HEK293 (cell line): ENCODE measurements around the gene MSS51.

Source experiments
- CTCF ChIA-PET: fragments of 350-600 bp; formaldehyde crosslinking; extraction: SDS; loops from one replicate; lab custom pipeline; 2021; ENCODE audit warnings: antibody characterized with exemption; lab: Yijun Ruan, JAX
- POLR2A ChIA-PET: fragments of 300-600 bp; formaldehyde crosslinking; extraction: SDS; loops from one replicate; lab custom pipeline; 2020; ENCODE audit warnings: antibody characterized with exemption, inconsistent platforms; lab: Yijun Ruan, JAX
- H3K27ac ChIP-seq: fragments of 200-500 bp; sonication (Bioruptor generic); 2 replicates; pipeline ENCODE4 v1.5.1; 2014; ENCODE audit warnings: low read depth, low read length, control low read depth, inconsistent platforms; ENCODE audit errors: extremely low read depth
- H3K36me3 ChIP-seq, 2 experiments: fragments of 200-500 bp in 1 of 2; sonication (Bioruptor generic) in 1 of 2; 1 replicate in 1 of 2; 2 replicates in 1 of 2; pipeline ENCODE4 v1.5.1; 2014 to 2017; ENCODE audit warnings: inconsistent platforms in 2 of 2, low read length in 2 of 2; ENCODE audit not compliant: control insufficient read depth in 2 of 2, insufficient read depth in 1 of 2
- H3K4me1 ChIP-seq: fragments of 200-500 bp; sonication (Bioruptor generic); 2 replicates; pipeline ENCODE4 v1.5.1; 2014; ENCODE audit warnings: mild to moderate bottlenecking, low read length, inconsistent platforms; ENCODE audit not compliant: control insufficient read depth, insufficient read depth
- H3K4me3 ChIP-seq: 2 replicates; pipeline ENCODE4 v1.5.1; 2011; ENCODE audit warnings: low read depth, mild to moderate bottlenecking, control low read depth, low read length, moderate library complexity
- H3K9me3 ChIP-seq: fragments of 200-500 bp; sonication (Bioruptor generic); 2 replicates; pipeline ENCODE4 v1.5.1; 2014; ENCODE audit warnings: low read depth, low read length, inconsistent platforms; ENCODE audit not compliant: control insufficient read depth, insufficient read depth
- EGR2 ChIP-seq: fragments of 450-650 bp; formaldehyde crosslinking; IDR thresholded peaks from 2 replicates; pipeline ENCODE4 v1.5.1; 2016; ENCODE audit warnings: low read depth, missing biosample characterization, missing genetic modification characterization
- FEZF1 ChIP-seq: fragments of 450-650 bp; formaldehyde crosslinking; IDR thresholded peaks from 2 replicates; pipeline ENCODE4 v1.5.1; 2016; ENCODE audit warnings: missing biosample characterization, missing genetic modification characterization
- HOXC10 ChIP-seq: sonication (generic); formaldehyde crosslinking; IDR thresholded peaks from 2 replicates; pipeline ENCODE4 v1.8.1; 2023; ENCODE audit warnings: mild to moderate bottlenecking, missing genetic modification reagents
- OSR2 ChIP-seq: fragments of 450-650 bp; formaldehyde crosslinking; IDR thresholded peaks from 2 replicates; pipeline ENCODE4 v1.5.1; 2016; ENCODE audit warnings: missing biosample characterization, missing genetic modification characterization
- TRIM28 ChIP-seq: IDR thresholded peaks from 2 replicates; pipeline ENCODE4 v1.6.1; 2011; ENCODE audit warnings: low read length, control low read depth, borderline replicate concordance
- ZBTB21 ChIP-seq: fragments of 450-650 bp; formaldehyde crosslinking; IDR thresholded peaks from 2 replicates; pipeline ENCODE4 v1.5.1; 2017; ENCODE audit warnings: missing biosample characterization, missing genetic modification characterization
- ZFP37 ChIP-seq: fragments of 450-650 bp; formaldehyde crosslinking; IDR thresholded peaks from 2 replicates; pipeline ENCODE4 v1.5.1; 2016; ENCODE audit warnings: missing biosample characterization, missing genetic modification characterization
- ZNF214 ChIP-seq: fragments of 450-650 bp; formaldehyde crosslinking; IDR thresholded peaks from 2 replicates; pipeline ENCODE4 v1.5.1; 2017; ENCODE audit warnings: missing biosample characterization, mild to moderate bottlenecking, missing genetic modification characterization, borderline replicate concordance
- ZNF266 ChIP-seq: fragments of 450-650 bp; formaldehyde crosslinking; IDR thresholded peaks from 2 replicates; pipeline ENCODE4 v1.5.1; 2016; ENCODE audit warnings: missing biosample characterization, missing genetic modification characterization, low read depth
- ZNF302 ChIP-seq: fragments of 450-650 bp; formaldehyde crosslinking; IDR thresholded peaks from 2 replicates; pipeline ENCODE4 v1.5.1; 2016; ENCODE audit warnings: missing biosample characterization, missing genetic modification characterization, low read depth
- ZNF433 ChIP-seq: fragments of 450-650 bp; formaldehyde crosslinking; IDR thresholded peaks from 2 replicates; pipeline ENCODE4 v1.5.1; 2016; ENCODE audit warnings: missing biosample characterization, missing genetic modification characterization, low read depth
- ZNF48 ChIP-seq: fragments of 450-650 bp; formaldehyde crosslinking; IDR thresholded peaks from 2 replicates; pipeline ENCODE4 v1.5.1; 2016; ENCODE audit warnings: missing biosample characterization, missing genetic modification characterization
- ZNF514 ChIP-seq: fragments of 450-650 bp; formaldehyde crosslinking; IDR thresholded peaks from 2 replicates; pipeline ENCODE4 v1.5.1; 2016; ENCODE audit warnings: missing biosample characterization, missing genetic modification characterization
- ZNF544 ChIP-seq: fragments of 450-650 bp; formaldehyde crosslinking; IDR thresholded peaks from 2 replicates; pipeline ENCODE4 v1.5.0; 2017; ENCODE audit warnings: missing biosample characterization, missing genetic modification characterization
- TF ChIP-seq, protein P1 (sequence below): fragments of 450-650 bp; formaldehyde crosslinking; IDR thresholded peaks from 2 replicates; pipeline ENCODE4 v1.5.1; 2016; ENCODE audit warnings: missing biosample characterization, missing genetic modification characterization
- TF ChIP-seq, protein P2 (sequence below): fragments of 450-650 bp; formaldehyde crosslinking; IDR thresholded peaks from 2 replicates; pipeline ENCODE4 v1.5.1; 2016; ENCODE audit warnings: missing biosample characterization, missing genetic modification characterization
- TF ChIP-seq, protein P3 (sequence below): fragments of 450-650 bp; formaldehyde crosslinking; IDR thresholded peaks from 2 replicates; pipeline ENCODE4 v1.5.1; 2016; ENCODE audit warnings: missing biosample characterization, missing genetic modification characterization

Gene MSS51

DNA sequence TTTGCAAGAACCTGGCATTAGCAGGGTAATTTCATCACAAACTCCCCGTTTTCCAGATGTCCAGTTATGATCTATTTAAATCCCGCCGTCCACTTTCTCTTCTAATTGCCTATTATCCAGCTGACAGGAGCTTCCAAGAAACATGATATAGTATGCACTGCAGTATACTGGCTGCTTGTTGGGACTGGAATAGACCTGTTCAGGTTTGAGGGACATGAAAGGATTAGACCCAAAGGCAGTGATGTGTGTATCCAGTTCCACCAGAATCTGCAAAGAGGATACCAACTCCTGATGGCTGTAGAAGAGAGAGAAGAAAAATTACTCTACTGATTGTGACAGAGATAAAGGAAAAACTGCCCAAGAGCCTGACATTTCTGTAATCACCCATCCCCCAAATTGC, 8.9 kb downstream of the MSS51 start:
- no peaks in the 10 kb centered on the region for H3K9me3 ChIP-seq
- H3K4me1 ChIP-seq, result no peaks in the 10 kb centered on the region
- ChIA-PET POLR2A (interaction anchor here (0.6 kb wide), 1 partner anchor 37 kb away, joined by 4 read pairs; no protein-coding TSS in a partner anchor), CTCF (no interaction called here)
- H3K4me3 ChIP-seq, result no peak overlapping the region
- TF ChIP-seq TRIM28 (no peak), EGR2 (no peak), ZNF214 (tag by site-specific recombination) (no peak)
- TF ChIP-seq, protein P1, sequence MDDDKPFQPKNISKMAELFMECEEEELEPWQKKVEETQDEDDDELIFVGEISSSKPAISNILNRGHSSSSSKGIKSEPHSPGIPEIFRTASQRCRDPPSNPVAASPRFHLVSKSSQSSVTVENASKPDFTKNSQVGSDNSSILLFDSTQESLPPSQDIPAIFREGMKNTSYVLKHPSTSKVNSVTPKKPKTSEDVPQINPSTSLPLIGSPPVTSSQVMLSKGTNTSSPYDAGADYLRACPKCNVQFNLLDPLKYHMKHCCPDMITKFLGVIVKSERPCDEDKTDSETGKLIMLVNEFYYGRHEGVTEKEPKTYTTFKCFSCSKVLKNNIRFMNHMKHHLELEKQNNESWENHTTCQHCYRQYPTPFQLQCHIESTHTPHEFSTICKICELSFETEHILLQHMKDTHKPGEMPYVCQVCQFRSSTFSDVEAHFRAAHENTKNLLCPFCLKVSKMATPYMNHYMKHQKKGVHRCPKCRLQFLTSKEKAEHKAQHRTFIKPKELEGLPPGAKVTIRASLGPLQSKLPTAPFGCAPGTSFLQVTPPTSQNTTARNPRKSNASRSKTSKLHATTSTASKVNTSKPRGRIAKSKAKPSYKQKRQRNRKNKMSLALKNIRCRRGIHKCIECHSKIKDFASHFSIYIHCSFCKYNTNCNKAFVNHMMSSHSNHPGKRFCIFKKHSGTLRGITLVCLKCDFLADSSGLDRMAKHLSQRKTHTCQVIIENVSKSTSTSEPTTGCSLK (tag by site-specific recombination), result no peak
- TF ChIP-seq, protein P2, sequence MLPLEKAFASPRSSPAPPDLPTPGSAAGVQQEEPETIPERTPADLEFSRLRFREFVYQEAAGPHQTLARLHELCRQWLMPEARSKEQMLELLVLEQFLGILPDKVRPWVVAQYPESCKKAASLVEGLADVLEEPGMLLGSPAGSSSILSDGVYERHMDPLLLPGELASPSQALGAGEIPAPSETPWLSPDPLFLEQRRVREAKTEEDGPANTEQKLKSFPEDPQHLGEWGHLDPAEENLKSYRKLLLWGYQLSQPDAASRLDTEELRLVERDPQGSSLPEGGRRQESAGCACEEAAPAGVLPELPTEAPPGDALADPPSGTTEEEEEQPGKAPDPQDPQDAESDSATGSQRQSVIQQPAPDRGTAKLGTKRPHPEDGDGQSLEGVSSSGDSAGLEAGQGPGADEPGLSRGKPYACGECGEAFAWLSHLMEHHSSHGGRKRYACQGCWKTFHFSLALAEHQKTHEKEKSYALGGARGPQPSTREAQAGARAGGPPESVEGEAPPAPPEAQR (tag by site-specific recombination), result no peak
- H3K27ac ChIP-seq, result no peak overlapping the region
- peaks cover 4 to 61% of the 10 kb centered on the region in 2 experiments; a peak in 2 of 3 replicates for H3K36me3 ChIP-seq

DNA sequence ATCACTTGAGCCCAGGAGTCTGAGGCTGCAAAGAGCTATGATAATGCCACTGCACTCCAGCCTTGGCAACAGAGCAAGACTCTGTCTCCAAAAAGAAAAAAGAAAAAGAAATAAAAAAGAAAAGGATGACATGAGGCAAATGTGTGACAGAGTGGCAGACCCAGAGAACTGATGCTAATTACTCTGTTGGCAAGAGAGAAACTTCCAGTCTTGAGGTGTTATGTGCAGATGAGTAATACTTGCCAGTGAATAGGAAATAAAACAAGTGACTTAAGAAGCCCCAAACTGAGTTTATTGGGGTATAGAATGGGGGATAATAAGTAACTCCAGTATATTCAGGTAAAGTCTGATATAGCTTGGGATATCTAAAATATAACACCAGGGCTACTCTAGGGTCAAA, 10.1 kb downstream of the MSS51 start:
- CTCF ChIA-PET, result no interaction called here
- no peak overlapping the region for H3K4me3 ChIP-seq
- no peaks in the 10 kb centered on the region for H3K4me1 ChIP-seq
- peaks cover 4 to 57% of the 10 kb centered on the region in 2 experiments; a peak in 2 of 3 replicates for H3K36me3 ChIP-seq
- H3K9me3 ChIP-seq, result no peaks in the 10 kb centered on the region
- TF ChIP-seq ZNF544 (no peak), ZBTB21 (no peak), ZNF266 (no peak), HOXC10 (CRISPR knock-in tag) (no peak), ZNF433 (tag by site-specific recombination) (no peak), ZNF514 (no peak), FEZF1 (tag by site-specific recombination) (no peak), ZFP37 (no peak), ZNF302 (tag by site-specific recombination) (no peak), OSR2 (tag by site-specific recombination) (no peak), ZNF48 (tag by site-specific recombination) (no peak)
- TF ChIP-seq, protein P3, sequence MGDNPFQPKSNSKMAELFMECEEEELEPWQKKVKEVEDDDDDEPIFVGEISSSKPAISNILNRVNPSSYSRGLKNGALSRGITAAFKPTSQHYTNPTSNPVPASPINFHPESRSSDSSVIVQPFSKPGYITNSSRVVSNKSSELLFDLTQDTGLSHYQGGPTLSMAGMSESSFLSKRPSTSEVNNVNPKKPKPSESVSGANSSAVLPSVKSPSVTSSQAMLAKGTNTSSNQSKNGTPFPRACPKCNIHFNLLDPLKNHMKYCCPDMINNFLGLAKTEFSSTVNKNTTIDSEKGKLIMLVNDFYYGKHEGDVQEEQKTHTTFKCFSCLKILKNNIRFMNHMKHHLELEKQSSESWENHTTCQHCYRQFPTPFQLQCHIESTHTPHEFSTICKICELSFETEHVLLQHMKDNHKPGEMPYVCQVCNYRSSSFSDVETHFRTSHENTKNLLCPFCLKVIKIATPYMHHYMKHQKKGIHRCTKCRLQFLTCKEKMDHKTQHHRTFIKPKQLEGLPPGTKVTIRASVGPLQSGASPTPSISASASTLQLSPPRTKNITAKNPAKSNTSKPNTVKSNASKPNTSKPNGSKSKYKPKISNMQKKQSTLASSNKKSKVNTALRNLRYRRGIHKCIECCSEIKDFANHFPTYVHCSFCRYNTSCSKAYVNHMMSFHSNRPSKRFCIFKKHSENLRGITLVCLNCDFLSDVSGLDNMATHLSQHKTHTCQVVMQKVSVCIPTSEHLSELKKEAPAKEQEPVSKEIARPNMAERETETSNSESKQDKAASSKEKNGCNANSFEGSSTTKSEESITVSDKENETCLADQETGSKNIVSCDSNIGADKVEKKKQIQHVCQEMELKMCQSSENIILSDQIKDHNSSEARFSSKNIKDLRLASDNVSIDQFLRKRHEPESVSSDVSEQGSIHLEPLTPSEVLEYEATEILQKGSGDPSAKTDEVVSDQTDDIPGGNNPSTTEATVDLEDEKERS (tag by site-specific recombination), result no peak
- TF ChIP-seq, protein P1 (tag by site-specific recombination), result no peak
- TF ChIP-seq, all 188 proteins: peak for 0
- POLR2A ChIA-PET, result no interaction called here
- no peak overlapping the region for H3K27ac ChIP-seq
